GM19468 (cell line): Measurements from ENCODE around the gene MPRIP.

Experiments used
- ATAC-seq: cut with Tn5 transposase; IDR thresholded peaks from one replicate; pipeline ENCODE4 v1.9.1; 2021; ENCODE audit warnings: mild to moderate bottlenecking, moderate library complexity, moderate number of reproducible peaks; ENCODE audit not compliant: unreplicated experiment; ENCODE audit errors: extremely low read depth

Gene MPRIP

DNA sequence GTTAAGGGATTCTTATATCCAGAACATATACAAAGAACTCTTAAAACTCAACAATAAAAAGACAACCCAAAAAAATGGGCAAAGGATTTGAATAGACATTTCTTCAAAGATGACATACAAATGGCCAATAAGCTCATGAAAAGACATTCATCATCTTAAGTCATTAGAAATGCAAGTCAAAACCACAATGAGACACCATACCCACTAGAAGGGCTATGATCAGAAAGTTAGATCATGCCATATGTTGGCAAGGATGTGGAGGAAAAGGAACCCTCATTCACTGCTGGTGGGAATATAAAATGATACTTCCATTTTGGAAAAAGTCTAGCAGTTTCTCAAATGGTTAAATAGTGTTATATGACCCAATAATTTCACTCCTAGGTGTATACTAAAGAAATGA, 154.5 kb downstream of the MPRIP start:
- no peak for ATAC-seq

DNA sequence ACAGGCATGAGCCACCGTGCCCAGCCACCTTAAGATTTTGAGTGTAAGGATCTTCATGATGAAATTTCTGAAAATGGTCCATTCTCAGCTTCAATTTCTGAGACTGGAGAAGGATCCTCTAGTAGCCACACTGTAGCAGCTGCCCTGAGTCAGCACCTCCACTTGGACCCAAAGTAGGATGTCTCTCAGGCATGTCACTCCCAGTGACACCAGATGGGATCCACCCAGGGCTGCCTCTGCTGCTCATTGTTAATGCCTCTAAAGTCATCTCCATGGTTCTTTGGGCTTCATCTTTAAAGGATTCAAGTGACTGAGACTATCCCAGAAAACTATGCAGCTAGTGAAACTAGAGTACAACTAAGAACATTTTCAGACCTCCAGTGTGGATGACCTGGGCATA, 156.0 kb downstream of the MPRIP start:
- ATAC-seq, result no peak

DNA sequence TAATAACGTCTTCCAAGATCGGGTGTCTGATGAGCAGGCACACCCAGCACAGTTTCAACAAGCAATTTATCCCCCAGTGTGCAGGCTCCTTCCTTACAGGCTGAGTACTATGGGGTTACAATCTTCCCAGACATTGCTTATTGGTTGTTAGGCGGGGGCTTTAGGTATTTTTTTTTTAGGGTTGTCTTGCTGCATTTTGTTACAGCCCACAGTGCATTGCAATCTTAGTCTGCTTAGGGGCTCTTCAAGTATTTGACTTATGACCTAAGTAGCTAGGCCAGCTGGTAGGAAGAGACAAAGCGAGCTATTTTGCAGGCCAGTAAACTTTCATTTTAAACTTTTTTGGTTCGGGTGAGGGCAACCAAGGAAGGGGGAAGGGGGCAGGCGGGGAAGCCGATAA, 158.1 kb downstream of the MPRIP start:
- ATAC-seq, result no peak

DNA sequence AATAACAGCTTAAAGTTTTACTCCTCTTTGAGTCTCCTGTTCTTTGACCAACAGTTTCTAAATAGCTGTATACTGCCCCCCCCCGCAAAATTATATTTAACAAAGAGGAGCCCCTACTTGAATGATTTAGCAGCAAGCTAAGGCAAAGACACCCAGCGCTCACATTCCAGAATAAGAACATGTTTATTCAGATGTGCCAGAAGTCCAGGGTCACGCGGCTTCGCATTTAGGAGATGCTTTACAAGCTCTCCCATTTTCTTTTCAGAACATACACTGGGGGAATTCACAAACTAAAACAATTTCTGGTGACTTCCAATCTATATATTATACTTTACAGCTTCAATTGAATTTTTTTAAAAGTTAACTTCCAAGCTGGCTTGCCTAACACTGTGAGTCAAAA, 158.6 kb downstream of the MPRIP start:
- no peak for ATAC-seq

DNA sequence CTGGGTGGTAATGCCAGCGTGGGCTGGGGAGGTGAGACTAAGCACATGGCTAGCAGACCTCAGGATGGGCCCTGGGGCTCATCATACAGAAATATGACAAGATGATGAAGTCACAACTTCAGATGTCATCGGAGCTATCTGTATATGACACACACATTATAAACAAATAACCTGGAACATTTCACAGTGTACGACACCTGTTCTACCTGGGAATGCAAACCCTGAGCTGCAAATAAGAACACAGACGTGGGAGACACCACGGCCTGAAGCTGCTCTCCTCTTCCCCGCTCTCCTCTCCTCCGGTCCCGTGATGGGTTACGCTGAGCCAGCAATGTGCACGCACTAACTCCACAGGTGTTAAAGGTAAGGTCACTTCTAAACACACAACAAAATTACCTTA, 159.0 kb downstream of the MPRIP start:
- no peak for ATAC-seq

DNA sequence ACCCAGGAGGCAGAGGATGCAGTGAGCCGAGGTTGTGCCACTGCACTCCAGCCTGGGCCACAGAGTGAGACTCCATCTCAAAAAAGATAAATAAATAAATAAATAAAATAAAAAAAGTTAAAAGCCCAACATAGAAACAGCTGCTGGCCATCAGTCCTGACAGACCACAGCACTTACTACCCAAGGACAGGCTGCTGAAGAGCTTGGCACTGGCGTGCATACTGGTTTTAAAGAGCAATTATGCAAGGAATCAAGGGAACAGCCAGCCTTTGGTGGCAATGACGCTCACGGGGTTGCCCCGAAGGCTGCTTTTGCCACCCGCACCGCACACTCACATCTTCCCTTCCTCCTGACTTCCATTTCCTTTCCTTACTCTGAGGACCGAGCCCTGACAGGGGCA, 159.7 kb downstream of the MPRIP start:
- no peak for ATAC-seq

DNA sequence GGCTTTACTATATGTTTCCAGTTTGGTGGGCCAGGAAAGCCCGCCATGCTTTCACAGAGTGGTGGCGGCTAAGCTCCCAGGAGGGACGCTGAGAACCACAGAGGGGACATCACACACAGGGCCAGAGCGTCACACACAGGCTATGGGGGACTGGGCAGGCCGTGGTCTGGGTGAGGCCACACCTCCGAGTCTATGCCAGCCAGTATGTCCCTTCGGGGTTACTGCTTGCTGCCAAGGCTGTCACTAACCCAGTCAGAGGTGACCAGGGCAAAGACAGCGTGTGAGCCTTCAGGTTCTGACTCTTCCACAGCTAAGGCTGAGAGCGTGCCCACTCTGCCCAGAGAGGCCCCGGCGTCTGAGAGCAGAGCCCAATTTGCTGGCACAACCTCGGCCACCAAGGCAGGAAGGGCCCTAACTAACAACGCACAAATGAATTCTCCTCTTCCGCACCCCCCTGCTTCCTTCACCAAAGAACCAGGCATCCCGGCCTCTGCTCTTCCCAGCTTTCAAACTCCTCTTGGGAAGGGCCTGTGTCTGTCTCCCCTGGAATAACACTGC, 161.0 kb downstream of the MPRIP start:
- ATAC-seq, result no peak

DNA sequence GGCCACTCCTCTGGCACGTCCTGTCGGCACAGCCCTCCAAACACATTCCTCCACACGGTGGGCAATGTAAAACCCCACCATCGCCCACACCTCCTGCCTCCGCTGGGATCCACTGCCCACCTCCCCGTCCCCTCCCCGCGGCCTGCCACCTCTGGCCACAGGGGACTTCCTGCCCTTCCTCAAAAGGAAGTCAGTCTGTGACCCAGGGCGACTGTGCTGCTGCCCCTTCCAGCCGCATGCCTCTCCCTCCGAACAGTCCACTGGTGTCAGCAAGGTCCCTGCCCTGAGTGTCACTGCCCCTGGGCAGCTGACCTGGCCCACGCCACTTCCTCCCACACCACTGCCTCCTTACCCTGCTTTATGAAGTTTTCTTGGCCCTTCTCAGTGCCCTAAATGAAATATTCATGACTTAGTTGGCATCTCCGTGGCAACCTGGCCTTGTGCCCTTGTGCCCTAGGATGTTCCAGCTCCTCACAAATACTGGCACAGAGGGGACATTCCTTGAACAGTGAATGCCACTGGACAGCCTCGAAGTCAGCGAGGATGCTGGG, 161.9 kb downstream of the MPRIP start:
- no peak for ATAC-seq

DNA sequence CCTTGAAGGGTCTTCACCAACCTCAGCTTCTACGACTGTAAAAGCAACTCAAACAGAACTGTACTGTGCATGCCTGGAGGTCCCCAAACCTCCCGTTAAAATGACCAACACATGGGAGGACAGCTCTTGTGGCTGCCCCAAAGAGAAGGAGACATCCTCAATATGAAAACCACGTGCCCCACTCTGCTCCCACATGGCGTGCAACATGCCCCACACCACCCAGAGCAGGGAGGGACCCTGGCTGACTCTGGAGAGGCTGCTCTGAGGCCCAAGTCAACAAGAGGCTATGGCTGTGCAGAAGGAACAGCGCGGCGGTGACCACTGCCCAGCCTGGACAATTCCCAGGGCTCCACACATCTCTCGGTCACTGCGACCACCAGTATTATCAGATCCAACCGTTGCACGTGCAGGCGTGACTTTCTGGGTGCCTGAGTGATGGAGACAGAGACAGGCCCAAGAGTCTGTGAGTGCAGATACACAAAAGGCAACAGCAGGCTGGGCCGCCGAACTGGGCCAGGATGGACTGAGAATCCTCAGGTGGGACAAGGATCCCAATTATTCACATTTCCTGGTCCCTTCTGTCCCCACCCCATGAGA, 162.5 kb downstream of the MPRIP start:
- no peak for ATAC-seq

DNA sequence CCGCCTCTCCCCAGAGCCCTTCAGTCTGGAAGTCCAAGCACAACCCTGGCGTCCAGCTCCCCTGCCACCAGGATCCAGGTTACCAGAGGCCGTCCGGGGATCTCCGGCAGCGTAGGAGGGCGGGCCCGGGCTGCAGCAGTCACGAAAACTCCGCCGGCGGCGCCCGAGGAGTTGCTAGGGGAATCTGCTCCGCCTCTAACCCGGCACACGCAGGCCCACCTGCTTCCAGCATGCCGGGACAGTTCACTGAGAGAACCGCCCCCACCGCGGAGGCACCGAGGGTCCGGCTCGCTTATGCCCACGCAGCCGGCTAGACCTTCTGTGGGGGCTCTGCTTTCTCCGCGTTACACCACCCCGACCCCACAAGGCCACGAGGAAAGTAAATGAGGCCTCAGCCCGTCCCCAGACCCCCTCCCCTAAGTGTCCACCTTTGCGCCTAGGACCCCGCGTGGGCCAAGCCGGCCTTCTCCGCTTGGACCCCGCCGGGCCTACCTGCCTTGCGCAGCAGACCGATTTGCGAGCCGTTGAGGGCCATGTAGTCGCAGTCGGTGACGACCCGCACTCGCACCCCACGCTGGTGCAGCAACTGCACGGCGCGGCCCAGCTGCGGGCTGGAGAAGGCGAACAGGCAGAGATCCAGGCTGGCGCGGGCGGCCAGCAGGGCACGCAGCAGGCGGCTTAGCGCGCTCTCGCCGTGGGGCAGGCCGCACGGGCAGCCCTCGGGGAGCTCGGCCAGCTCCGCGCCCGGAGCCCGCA, 163.3 kb downstream of the MPRIP start:
- no peak for ATAC-seq

DNA sequence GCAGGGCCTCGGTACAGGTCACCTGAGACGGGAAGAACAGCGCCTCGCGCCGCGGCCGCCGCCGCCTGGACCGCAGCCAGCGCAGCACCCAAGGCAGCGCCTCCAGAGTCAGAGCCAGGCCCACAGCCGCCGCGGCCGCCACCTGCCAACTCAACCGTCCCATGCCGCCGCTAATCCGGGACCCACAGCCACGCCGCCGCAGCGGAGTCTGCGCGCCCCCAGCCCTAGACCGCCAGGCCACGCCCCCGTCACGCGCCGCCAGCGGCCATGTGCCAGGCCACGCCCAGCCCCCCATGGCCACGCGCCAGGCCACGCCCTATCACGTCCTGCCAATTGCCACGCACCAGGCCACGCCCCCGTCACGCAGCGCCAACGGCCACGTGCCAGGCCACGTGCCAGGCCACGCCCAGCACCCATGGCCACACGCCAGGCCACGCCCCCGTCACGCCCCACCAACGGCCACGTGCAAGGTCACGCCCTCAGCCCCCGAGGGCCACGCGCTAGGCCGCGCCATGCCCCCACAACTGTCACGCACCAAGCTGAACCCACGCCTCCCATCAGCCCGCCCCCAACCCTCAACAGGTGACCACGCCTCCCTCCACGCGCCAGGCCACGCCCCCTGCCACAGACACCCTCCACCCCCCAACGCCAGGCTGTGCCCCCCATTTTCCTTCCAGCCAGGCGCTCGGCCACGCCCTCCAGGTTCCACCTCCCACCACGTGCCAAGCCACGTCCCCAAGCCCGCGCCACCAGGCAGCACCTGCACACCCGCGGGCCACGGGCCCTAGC, 164.1 kb downstream of the MPRIP start, which contains the start of gene PLD6:
Gene PLD6 (minus strand): TSS at position 210 of the 789 bp plus-strand sequence. CDS start 47 bp downstream, at position 163.
- no peak for ATAC-seq

DNA sequence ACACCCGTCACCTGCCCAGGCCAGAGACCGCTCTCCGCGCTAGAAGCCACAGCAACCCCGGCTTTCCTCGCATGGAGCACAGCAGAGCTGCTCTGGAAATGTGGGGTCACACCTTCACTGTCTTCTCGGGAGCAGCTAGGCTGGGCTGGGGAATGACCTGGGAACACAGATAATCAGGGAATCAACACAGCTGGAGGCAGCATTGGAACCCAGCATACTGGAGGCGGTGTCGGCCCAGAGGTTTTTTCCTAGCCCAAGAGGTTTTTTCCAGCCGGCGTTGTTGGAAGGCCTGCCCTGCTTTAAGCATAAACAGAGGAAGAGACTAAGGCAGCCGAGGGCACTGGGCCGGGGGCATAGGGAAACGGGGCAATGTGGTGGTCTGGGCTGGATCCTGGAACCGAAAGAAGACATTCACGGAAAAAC, 164.7 kb downstream of the MPRIP start:
- no peak for ATAC-seq

DNA sequence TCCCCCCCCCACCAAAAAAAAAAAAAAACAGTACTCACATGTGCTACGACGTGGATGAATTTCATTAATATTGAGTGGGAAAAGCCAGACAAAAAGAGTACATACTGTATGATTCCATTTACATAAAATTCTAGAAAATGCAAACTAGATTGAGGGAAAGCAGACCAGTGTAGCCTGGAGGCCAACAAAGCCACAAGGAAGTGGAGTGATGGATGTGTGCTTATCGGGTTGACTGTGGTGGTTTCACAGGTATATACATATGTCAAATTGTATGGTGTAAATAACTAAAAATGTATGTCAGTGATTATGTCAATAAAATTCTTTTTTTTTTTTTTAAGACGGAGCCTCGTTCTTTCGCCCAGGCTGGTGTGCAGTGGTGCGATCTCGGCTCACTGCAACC, 165.7 kb downstream of the MPRIP start:
- no peak for ATAC-seq

DNA sequence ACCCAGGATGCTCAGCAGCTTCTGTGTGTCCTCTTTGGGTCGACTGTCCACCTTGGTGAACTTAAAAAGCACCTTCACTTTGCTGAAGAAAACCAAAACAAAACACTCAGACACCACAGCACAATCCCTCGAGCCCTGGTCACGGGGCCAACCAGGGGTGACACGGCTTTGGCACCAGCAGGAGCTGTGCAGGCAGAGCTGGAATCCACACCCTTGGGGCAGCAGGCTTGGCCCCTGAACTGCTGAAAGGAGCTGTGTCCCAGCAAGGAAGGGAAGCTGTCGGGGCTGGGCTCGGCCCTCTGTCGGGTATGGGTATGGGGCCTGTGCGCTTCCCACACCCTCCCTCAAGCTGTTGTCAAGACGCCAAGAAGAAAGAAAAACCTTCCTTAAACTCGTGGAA, 171.5 kb downstream of the MPRIP start:
- no peak for ATAC-seq

DNA sequence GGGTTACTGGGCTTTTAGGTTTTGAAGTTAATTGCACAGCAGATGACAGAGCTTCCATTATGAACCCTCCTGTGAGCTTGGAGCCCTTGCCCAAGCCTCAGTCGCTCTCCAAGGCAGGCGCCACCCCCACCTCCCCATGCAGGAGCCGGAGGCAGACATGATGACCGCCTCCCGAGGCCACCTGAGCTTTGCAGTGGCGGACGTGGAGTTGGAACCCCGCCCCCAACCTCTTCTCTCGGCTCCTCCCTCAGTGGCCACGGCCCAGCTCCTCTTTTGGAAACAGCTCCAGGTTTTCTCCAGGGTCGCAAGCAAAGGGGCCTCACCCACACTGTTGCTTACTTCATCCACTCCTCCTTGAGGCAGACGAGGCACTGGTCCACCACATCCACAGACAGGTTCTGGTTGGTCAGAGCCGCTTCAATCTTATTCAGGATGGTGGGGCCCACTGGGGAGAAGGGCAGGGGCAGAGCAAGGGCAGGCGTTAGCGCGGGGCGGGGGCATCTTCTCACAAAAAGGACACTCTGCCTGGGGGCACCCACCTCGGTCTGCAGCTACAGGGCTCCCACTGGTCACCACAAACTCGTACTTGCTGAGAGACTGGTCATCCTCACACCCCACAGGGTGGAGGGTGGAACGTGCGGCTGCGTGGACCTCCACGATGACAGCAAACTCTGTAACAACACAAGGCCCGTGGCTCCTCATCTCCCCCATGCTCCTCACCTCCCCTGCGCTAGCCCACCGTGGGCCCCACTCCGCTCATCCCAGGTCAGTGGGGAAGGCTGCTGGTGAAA, 172.6 kb downstream of the MPRIP start:
- no peak for ATAC-seq

DNA sequence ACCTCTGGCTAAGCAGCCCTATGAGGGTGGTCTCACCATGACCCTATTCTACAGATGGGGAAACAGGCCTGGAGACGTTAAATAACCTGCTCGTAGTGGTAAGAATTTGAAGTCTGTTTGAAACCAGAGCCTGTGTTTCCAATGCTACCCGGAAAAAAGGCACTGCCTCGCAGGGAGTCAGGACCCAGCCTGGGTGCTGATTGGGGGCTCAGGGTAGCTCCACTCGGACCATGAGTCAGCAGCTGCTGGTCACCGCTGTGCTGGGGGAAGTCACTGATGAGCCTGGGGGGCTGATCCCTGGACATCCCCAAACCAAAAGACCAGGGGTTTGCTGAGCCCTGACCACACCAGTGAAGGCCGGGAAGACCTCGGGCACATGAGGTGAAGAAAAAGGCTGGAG, 173.3 kb downstream of the MPRIP start:
- ATAC-seq, result no peak

DNA sequence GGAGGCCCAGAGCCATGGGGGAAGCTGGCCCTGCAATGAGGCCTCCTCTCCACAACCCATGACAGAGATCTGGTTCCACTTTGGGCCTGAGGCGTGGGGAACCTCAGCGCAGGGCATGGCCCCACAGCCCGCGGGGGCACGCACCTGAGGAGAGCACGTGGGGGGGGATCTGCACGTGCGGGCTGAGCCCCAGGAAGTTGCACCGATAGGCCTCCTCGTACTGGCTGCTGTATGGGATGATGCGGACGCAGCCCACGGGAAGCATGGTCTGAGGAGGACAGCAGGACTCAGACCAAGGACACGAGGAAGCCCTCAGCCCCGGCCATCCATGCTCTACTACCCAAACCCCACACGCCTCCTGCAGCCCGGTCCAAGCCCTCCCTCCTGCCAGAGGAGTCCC, 174.0 kb downstream of the MPRIP start:
- ATAC-seq, result no peak

DNA sequence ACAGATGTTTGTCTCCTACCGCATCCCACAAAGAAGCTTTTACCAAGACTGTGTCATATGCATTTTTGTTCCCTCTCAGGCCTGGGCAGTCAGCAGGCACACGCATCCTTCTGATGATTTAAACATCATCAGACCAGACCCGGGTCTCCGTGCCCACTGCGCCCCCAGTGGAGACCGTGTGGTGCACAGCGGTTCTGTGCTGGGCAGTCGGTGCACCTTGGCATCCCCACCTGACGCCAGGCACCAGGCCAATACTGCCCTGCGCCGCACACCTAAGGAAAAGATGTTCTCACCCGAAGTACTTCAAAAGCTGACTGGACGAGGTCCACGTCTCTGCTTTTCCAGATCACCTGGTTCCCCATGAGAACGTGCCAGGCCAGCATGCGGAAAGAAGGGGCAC, 174.5 kb downstream of the MPRIP start:
- no peak for ATAC-seq

DNA sequence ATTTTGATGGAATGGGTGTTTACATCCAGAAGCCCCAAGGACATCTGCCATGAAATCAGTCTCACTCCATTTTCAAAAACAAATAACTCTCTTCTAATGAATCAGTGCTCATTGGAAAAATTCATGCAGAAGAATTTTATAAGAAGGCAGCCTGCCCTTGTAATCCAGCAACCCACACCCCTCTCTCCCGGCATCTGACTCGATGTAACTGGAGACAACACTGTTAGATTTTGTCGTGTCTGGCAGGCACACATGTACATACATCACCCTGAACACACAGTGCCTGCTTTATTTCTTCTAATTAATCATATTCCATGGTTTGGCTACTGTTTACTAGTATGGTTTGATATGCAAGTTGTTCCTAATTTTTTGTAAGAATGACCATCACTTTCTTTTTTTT, 175.7 kb downstream of the MPRIP start:
- no peak for ATAC-seq

DNA sequence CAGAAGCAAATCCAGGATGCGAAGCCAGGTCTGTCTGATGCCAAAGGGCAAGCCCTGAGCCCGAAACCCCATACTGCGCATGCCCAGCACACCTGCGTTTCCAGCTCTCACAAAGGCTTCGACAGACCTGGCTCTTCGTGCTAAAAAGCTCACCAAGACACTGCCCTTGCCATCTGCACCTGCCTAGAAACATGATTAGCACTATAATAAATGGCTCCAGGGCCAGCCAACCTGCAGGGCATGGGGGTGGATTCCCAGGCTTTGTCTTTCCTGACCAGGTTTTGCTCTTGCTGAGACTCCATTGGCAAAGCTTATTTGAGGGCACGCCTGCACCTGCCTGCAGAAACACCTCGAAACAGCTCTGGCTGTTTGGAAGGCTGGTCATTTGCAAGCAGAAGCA, 178.3 kb downstream of the MPRIP start:
- ATAC-seq, result no peak
